Neural cell (in vitro differentiated cells): ENCODE results near the gene COQ2.

Experiments
- CTCF ChIP-seq: fragments of 450-650 bp; IDR thresholded peaks from 2 replicates; pipeline ENCODE4 v1.5.1; 2014; ENCODE audit warnings: antibody characterized with exemption, mild to moderate bottlenecking, moderate library complexity; ENCODE audit not compliant: poor library complexity, severe bottlenecking
- EP300 ChIP-seq: fragments of 450-650 bp; conservative IDR thresholded peaks from 2 replicates; pipeline ENCODE4 v1.6.1; 2014; ENCODE audit warnings: antibody characterized with exemption, mild to moderate bottlenecking, moderate library complexity; ENCODE audit not compliant: poor library complexity, severe bottlenecking
- EZH2 ChIP-seq: fragments of 200-600, 300-800 bp; shearing (Covaris generic), sonication (generic); IDR thresholded peaks from 2 replicates; pipeline ENCODE4 v1.6.1; 2014; ENCODE audit warnings: antibody characterized with exemption, low read length, borderline replicate concordance, mild to moderate bottlenecking; ENCODE audit not compliant: insufficient read depth, poor library complexity, severe bottlenecking
- MXI1 ChIP-seq: fragments of 450-650 bp; conservative IDR thresholded peaks from 2 replicates; pipeline ENCODE4 v1.6.1; 2014; ENCODE audit warnings: antibody characterized with exemption, mild to moderate bottlenecking; ENCODE audit not compliant: poor library complexity, severe bottlenecking
- RAD21 ChIP-seq: fragments of 450-650 bp; conservative IDR thresholded peaks from 2 replicates; pipeline ENCODE4 v1.6.1; 2014; ENCODE audit warnings: antibody characterized with exemption, mild to moderate bottlenecking, moderate library complexity
- REST ChIP-seq: IDR thresholded peaks from 2 replicates; pipeline ENCODE4 v1.6.1; 2012; ENCODE audit warnings: borderline replicate concordance
- TAF1 ChIP-seq: IDR thresholded peaks from 2 replicates; pipeline ENCODE4 v1.6.1; 2012; ENCODE audit warnings: low read depth

- TF ChIP-seq CTCF: no peak
- TF ChIP-seq REST: no peak
- TF ChIP-seq RAD21: no peak
- TF ChIP-seq EZH2: no peak
- no peak for TF ChIP-seq EP300
- no peak for TF ChIP-seq TAF1
- TF ChIP-seq MXI1: no peak
Observed at GRCh38 chr4:83305187-83305586, 20.6 kb upstream of the COQ2 start.
